H1 (cell line): ENCODE measurements around the gene RTN4. TPM values are rescaled to one million over a fixed set of nuclear protein-coding genes. Genes with fewer than 3 reads are reported as not detected.

Source experiments
- CTCF ChIA-PET: fragments of 300-600 bp; sonication (Branson Sonifier 250); formaldehyde crosslinking; loops from one replicate; lab custom pipeline; 2021; ENCODE audit not compliant: partially characterized antibody; lab: Charles Lee
- POLR2A ChIA-PET: fragments of 300-600 bp; sonication (Branson Sonifier 250); formaldehyde crosslinking; loops from one replicate; lab custom pipeline; 2021; ENCODE audit warnings: inconsistent platforms; ENCODE audit not compliant: partially characterized antibody; lab: Charles Lee
- DNase-seq, 2 experiments: peaks; one replicate each; pipeline versions ENCODE4 v3.0.0 to v3.0.0-alpha.2; 2010 to 2022; ENCODE audit warnings: low spot score in 2 of 2, low read depth in 1 of 2, mixed read lengths in 1 of 2
- FAIRE-seq: peaks from 2 replicates; lab custom pipeline; 2011; peaks lifted over from hg19 to GRCh38; lab: Jason Lieb, UNC
- H2AFZ ChIP-seq: 2 replicates; pipeline ENCODE4 v1.8.1; 2012; ENCODE audit warnings: low read length, inconsistent platforms
- H2AK5ac ChIP-seq: 2 replicates; pipeline ENCODE4 v1.6.1; 2013; ENCODE audit warnings: low read depth, low read length
- H2BK120ac ChIP-seq: replicated peaks from 2 replicates; pipeline ENCODE3; 2013; ENCODE audit warnings: low read depth, low read length, inconsistent platforms
- H2BK12ac ChIP-seq: 2 replicates; pipeline ENCODE4 v1.6.1; 2013; ENCODE audit warnings: low read depth, low read length
- H2BK15ac ChIP-seq: 2 replicates; pipeline ENCODE4 v1.6.1; 2013; ENCODE audit warnings: low read length
- H2BK20ac ChIP-seq: 2 replicates; pipeline ENCODE4 v1.6.1; 2013; ENCODE audit warnings: low read length
- H2BK5ac ChIP-seq: 2 replicates; pipeline ENCODE4 v1.6.1; 2013; ENCODE audit warnings: low read depth, low read length
- H3K14ac ChIP-seq: 2 replicates; pipeline ENCODE4 v1.6.1; 2013; ENCODE audit warnings: inconsistent platforms; ENCODE audit not compliant: insufficient read length
- H3K18ac ChIP-seq: 2 replicates; pipeline ENCODE4 v1.6.1; 2013; ENCODE audit warnings: low read length; ENCODE audit errors: extremely low read depth
- H3K23ac ChIP-seq: 2 replicates; pipeline ENCODE4 v1.6.1; 2013; ENCODE audit warnings: inconsistent platforms; ENCODE audit not compliant: insufficient read length
- H3K23me2 ChIP-seq: 2 replicates; pipeline ENCODE4 v1.6.1; 2013; ENCODE audit warnings: low read depth, low read length
- H3K27ac ChIP-seq: 2 replicates; pipeline ENCODE4 v1.6.1; 2011; ENCODE audit warnings: low read depth, low read length, inconsistent platforms
- H3K27me3 ChIP-seq, 4 experiments: replicated peaks in 1 of 4; 1 replicate in 1 of 4; 2 replicates in 3 of 4; pipeline versions ENCODE4 v1.6.1 to v1.8.1; 2011 to 2013; ENCODE audit warnings: low read length in 3 of 4, mild to moderate bottlenecking in 3 of 4, inconsistent platforms in 2 of 4, mixed read lengths in 2 of 4, moderate library complexity in 1 of 4; ENCODE audit not compliant: control insufficient read depth in 3 of 4, insufficient read depth in 3 of 4; ENCODE audit errors: extremely low read depth in 1 of 4
- H3K36me3 ChIP-seq, 4 experiments: 2 replicates each; pipeline versions ENCODE4 v1.6.1 to v1.8.1; 2011 to 2013; ENCODE audit warnings: mild to moderate bottlenecking in 4 of 4, low read length in 3 of 4, moderate library complexity in 2 of 4, control low read depth in 1 of 4, inconsistent platforms in 1 of 4; ENCODE audit not compliant: insufficient read depth in 4 of 4, control insufficient read depth in 2 of 4
- H3K4ac ChIP-seq: replicated peaks from 2 replicates; pipeline ENCODE3; 2013; ENCODE audit warnings: low read length, low read depth, mixed read lengths, inconsistent platforms; ENCODE audit not compliant: insufficient read length
- H3K4me1 ChIP-seq, 4 experiments: replicated peaks in 1 of 4; 1 replicate in 1 of 4; 2 replicates in 3 of 4; pipeline versions ENCODE4 v1.6.1 to v1.8.1; 2011 to 2013; ENCODE audit warnings: low read length in 3 of 4, inconsistent platforms in 2 of 4, mixed read lengths in 1 of 4; ENCODE audit not compliant: insufficient read depth in 4 of 4, control insufficient read depth in 3 of 4
- H3K4me2 ChIP-seq, 2 experiments: 2 replicates each; pipeline versions ENCODE4 v1.6.1 to v1.8.1; 2011 to 2013; ENCODE audit warnings: low read depth in 2 of 2, low read length in 2 of 2, control low read depth in 1 of 2, inconsistent platforms in 1 of 2, mild to moderate bottlenecking in 1 of 2; ENCODE audit not compliant: insufficient read depth in 1 of 2
- H3K4me3 ChIP-seq, 4 experiments: fragments of 200-600, 300-600 bp in 1 of 4; sonication (generic), shearing (Covaris generic), sonication (Bioruptor Twin) in 1 of 4; 2 replicates each; pipeline versions ENCODE4 v1.5.1 to v1.8.1; 2011 to 2016; ENCODE audit warnings: low read length in 4 of 4, low read depth in 3 of 4, control low read depth in 2 of 4, inconsistent platforms in 2 of 4, mild to moderate bottlenecking in 2 of 4, mixed read lengths in 1 of 4, moderate library complexity in 1 of 4; ENCODE audit not compliant: insufficient read depth in 2 of 4; ENCODE audit errors: extremely low read depth in 1 of 4
- H3K56ac ChIP-seq: replicated peaks from 2 replicates; pipeline ENCODE3; 2013; ENCODE audit warnings: low read depth, mild to moderate bottlenecking, mixed read lengths, low read length, inconsistent platforms; ENCODE audit not compliant: insufficient read length
- H3K79me1 ChIP-seq: 2 replicates; pipeline ENCODE4 v1.6.1; 2013; ENCODE audit warnings: low read depth, low read length, control low read depth
- H3K79me2 ChIP-seq, 2 experiments: 2 replicates each; pipeline versions ENCODE4 v1.6.1 to v1.8.1; 2012 to 2013; ENCODE audit warnings: low read length in 2 of 2, mild to moderate bottlenecking in 2 of 2, inconsistent platforms in 1 of 2; ENCODE audit not compliant: insufficient read depth in 2 of 2, control insufficient read depth in 1 of 2
- H3K9ac ChIP-seq, 4 experiments: replicated peaks in 1 of 4; 1 replicate in 1 of 4; 2 replicates in 3 of 4; pipeline versions ENCODE4 v1.6.1 to v1.8.1; 2011 to 2013; ENCODE audit warnings: low read depth in 3 of 4, low read length in 3 of 4, control low read depth in 2 of 4, mild to moderate bottlenecking in 2 of 4, moderate library complexity in 2 of 4, inconsistent platforms in 1 of 4; ENCODE audit errors: extremely low read depth in 1 of 4
- H3K9me3 ChIP-seq, 2 experiments: 2 replicates each; pipeline versions ENCODE4 v1.6.1 to v1.8.1; 2012 to 2013; ENCODE audit warnings: mild to moderate bottlenecking in 2 of 2, moderate library complexity in 2 of 2, control low read depth in 1 of 2, inconsistent platforms in 1 of 2, low read depth in 1 of 2, low read length in 1 of 2, mixed read lengths in 1 of 2; ENCODE audit not compliant: insufficient read depth in 2 of 2
- H4K20me1 ChIP-seq, 2 experiments: replicated peaks in 1 of 2; 2 replicates each; pipeline versions ENCODE3 to v1.8.1; 2011 to 2013; ENCODE audit warnings: inconsistent platforms in 2 of 2, low read length in 2 of 2, mild to moderate bottlenecking in 1 of 2; ENCODE audit not compliant: insufficient read depth in 2 of 2, control insufficient read depth in 1 of 2
- H4K5ac ChIP-seq: 2 replicates; pipeline ENCODE4 v1.6.1; 2013; ENCODE audit warnings: low read length, low read depth, mixed read lengths, inconsistent platforms; ENCODE audit not compliant: insufficient read length
- H4K8ac ChIP-seq: 2 replicates; pipeline ENCODE4 v1.8.0; 2013; ENCODE audit warnings: mild to moderate bottlenecking, moderate library complexity, low read length, inconsistent platforms; ENCODE audit not compliant: insufficient read depth; ENCODE audit errors: extremely low read depth
- H4K91ac ChIP-seq: replicated peaks from 2 replicates; pipeline ENCODE3; 2013; ENCODE audit warnings: low read length, mixed read lengths, inconsistent platforms; ENCODE audit not compliant: insufficient read length
- EGR1 ChIP-seq: IDR thresholded peaks from 2 replicates; pipeline ENCODE4 v1.6.1; 2011; ENCODE audit warnings: low read depth, low read length, borderline replicate concordance
- KDM5A ChIP-seq: fragments of 200-600 bp; IDR thresholded peaks from 2 replicates; pipeline ENCODE4 v1.7.1; 2012; ENCODE audit warnings: mild to moderate bottlenecking, low read length, inconsistent platforms, mixed read lengths
- SUZ12 ChIP-seq: fragments of 200-600 bp; sonication (generic); IDR thresholded peaks from 2 replicates; pipeline ENCODE4 v1.6.1; 2012; ENCODE audit warnings: mild to moderate bottlenecking, inconsistent platforms, low read length, moderate library complexity, mixed read lengths
- TCF12 ChIP-seq: IDR thresholded peaks from 2 replicates; pipeline ENCODE4 v1.6.1; 2011; ENCODE audit warnings: low read depth, mild to moderate bottlenecking, low read length
- polyA plus RNA-seq, 7 experiments: library from polyadenylated mRNA; depleted of rRNA in 3 of 7; stranded (reverse) in 5 of 7; unstranded in 2 of 7; fragments of >200 nt in 5 of 7; fragments of 200-250 nt in 2 of 7; gene quantifications; 1 replicate in 5 of 7; 2 replicates in 1 of 7; 4 replicates in 1 of 7; pipeline versions ENCODE4 v1.2.1 to v1.2.3, GENCODE V29; 2011 to 2013; ENCODE audit warnings: missing spikeins in 2 of 7, mixed read lengths in 2 of 7
- total RNA-seq: library from RNA; stranded (reverse); fragmentation: NEBNext Ultra II Directional; extraction: Animal tissue kit (Norgen Biotek cat#: 25700); gene quantifications from 2 replicates; pipeline ENCODE4 v1.2.1, GENCODE V29; 2021

Gene RTN4
- total and polyA plus RNA-seq, 2 of the 8 experiments (the other 6 are each of a cell fraction or from before 2014, with no cell fraction given) = 179 to 242 TPM

DNA sequence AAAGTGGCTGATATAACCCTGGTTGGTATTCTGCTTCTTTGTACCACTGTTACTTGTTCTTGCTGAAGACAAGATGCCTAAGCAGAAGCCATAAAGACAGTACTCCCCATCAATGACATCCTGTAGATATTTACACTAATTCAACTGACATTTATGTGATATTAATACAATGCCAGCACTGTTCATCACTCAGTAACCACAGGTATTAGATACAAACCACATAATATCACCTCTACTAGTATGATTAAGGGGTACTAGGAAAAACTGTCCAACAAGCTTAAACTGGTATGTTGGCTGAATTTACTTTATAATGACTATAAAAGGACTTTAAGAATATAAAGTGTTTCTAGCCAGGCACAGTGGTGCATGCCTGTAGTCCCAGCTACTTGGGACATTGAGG, 65.8 kb downstream of the RTN4 start:
- peaks cover 0 to 90% of the 10 kb centered on the region in 2 experiments; a peak in 3 of 4 replicates for H3K79me2 ChIP-seq
- no peak for FAIRE-seq
- TF ChIP-seq TCF12 = no peak
- TF ChIP-seq EGR1 = no peak
- no peak for TF ChIP-seq SUZ12
- TF ChIP-seq KDM5A = no peak

More for the DNA sequence above, 65.8 kb downstream of the RTN4 start:
- H4K20me1 ChIP-seq = peaks cover 0 to 3% of the 10 kb centered on the region in 2 experiments
- ChIA-PET CTCF (interaction anchor here (1.6 to 2.8 kb wide), 2 partner anchors 131 to 184 kb away, joined by 3 to 8 read pairs; no protein-coding TSS in a partner anchor), POLR2A (interaction anchor here (1.7 kb wide), 1 partner anchor 16 kb away, joined by 4 read pairs; no protein-coding TSS in a partner anchor)
- no peak overlapping the region for H2BK5ac ChIP-seq
- H3K4me2 ChIP-seq = no peak overlapping the region
- H3K23me2 ChIP-seq = no peaks in the 10 kb centered on the region; the same call in 1 of the 2 replicates
- H3K23ac ChIP-seq = no peak overlapping the region
- H3K4ac ChIP-seq = no peak overlapping the region
- H4K5ac ChIP-seq = no peak overlapping the region
- no peak overlapping the region for H2AK5ac ChIP-seq
- H3K9me3 ChIP-seq = no peaks in the 10 kb centered on the region
- peaks cover 2% of the 10 kb centered on the region; the same call in 1 of the 2 replicates for H3K79me1 ChIP-seq
- H3K27me3 ChIP-seq = no peaks in the 10 kb centered on the region
- H4K8ac ChIP-seq = no peak overlapping the region
- no peak overlapping the region for H3K56ac ChIP-seq
- no peak overlapping the region for H2BK120ac ChIP-seq
- H3K4me3 ChIP-seq = no peak overlapping the region
- no peak overlapping the region for H2AFZ ChIP-seq
- no peak for DNase-seq
- no peak overlapping the region for H4K91ac ChIP-seq
- no peak overlapping the region for H2BK15ac ChIP-seq
- no peak overlapping the region for H3K18ac ChIP-seq
- no peak overlapping the region for H3K9ac ChIP-seq
- H3K14ac ChIP-seq = no peak overlapping the region
- peaks cover 3 to 49% (median 16%) of the 10 kb centered on the region in 4 experiments for H3K36me3 ChIP-seq
- no peak overlapping the region for H2BK12ac ChIP-seq
- no peak overlapping the region for H2BK20ac ChIP-seq
- no peak overlapping the region for H3K27ac ChIP-seq
- H3K4me1 ChIP-seq = peaks cover 0 to 5% (median 2%) of the 10 kb centered on the region in 4 experiments; a peak in 4 of 7 replicates
